IMR-90 (cell line): ENCODE measurements around the gene AGPS. TPM values are rescaled to one million over a fixed set of nuclear protein-coding genes. Genes with fewer than 3 reads are reported as not detected.

Source experiments
- ATAC-seq: fragments of 200-7000 bp; cut with Tn5 transposase; 2 replicates; pipeline ENCODE4 v1.9.1; 2020; ENCODE audit warnings: low read depth, mild to moderate bottlenecking, moderate library complexity
- BruUV-seq: library from RNA; stranded (reverse); fragments of 400-500 nt; replicated peaks from 2 replicates; lab custom pipeline; 2021; lab: Mats Ljungman, UMichigan
- CTCF ChIA-PET: fragments of 300-600 bp; formaldehyde crosslinking; extraction: SDS; loops from one replicate; lab custom pipeline; 2021; ENCODE audit warnings: antibody characterized with exemption; lab: Yijun Ruan, JAX
- POLR2A ChIA-PET: fragments of 300-600 bp; sonication (Branson Sonifier 250); formaldehyde crosslinking; loops from one replicate; lab custom pipeline; 2022; ENCODE audit warnings: antibody characterized with exemption; ENCODE audit not compliant: unreplicated experiment; lab: Charles Lee
- DNase-seq: peaks from one replicate; pipeline ENCODE4 v3.0.0; 2013
- H2AFZ ChIP-seq: replicated peaks from 2 replicates; pipeline ENCODE3; 2013; ENCODE audit warnings: low read length, mild to moderate bottlenecking; ENCODE audit not compliant: poor library complexity
- H2AK5ac ChIP-seq: 2 replicates; pipeline ENCODE4 v1.6.1; 2013; ENCODE audit warnings: low read depth, low read length, inconsistent platforms
- H2AK9ac ChIP-seq: replicated peaks from 2 replicates; pipeline ENCODE3; 2013; ENCODE audit warnings: mild to moderate bottlenecking, low read depth, low read length, moderate library complexity; ENCODE audit not compliant: poor library complexity
- H2BK120ac ChIP-seq: 2 replicates; pipeline ENCODE4 v1.6.1; 2013; ENCODE audit warnings: low read depth, low read length, inconsistent platforms
- H2BK15ac ChIP-seq: 3 replicates; pipeline ENCODE4 v1.6.1; 2013; ENCODE audit warnings: low read depth, low read length, inconsistent platforms
- H2BK20ac ChIP-seq: 2 replicates; pipeline ENCODE4 v1.6.1; 2013; ENCODE audit warnings: low read depth, mild to moderate bottlenecking, inconsistent platforms, low read length, moderate library complexity
- H2BK5ac ChIP-seq: 2 replicates; pipeline ENCODE4 v1.6.1; 2013; ENCODE audit warnings: mild to moderate bottlenecking, low read depth, low read length, inconsistent platforms; ENCODE audit not compliant: poor library complexity, severe bottlenecking
- H3K14ac ChIP-seq: replicated peaks from 2 replicates; pipeline ENCODE4 v1.6.1; 2013; ENCODE audit warnings: low read depth, low read length, inconsistent platforms
- H3K18ac ChIP-seq: 2 replicates; pipeline ENCODE4 v1.6.1; 2013; ENCODE audit warnings: low read depth, low read length, control low read depth
- H3K23ac ChIP-seq: 2 replicates; pipeline ENCODE4 v1.6.1; 2013; ENCODE audit warnings: low read depth, low read length, inconsistent platforms
- H3K27ac ChIP-seq: 2 replicates; pipeline ENCODE4 v1.5.1; 2013; ENCODE audit warnings: mild to moderate bottlenecking, control low read depth, low read length; ENCODE audit not compliant: insufficient read depth
- H3K27me3 ChIP-seq: 2 replicates; pipeline ENCODE4 v1.6.1; 2013; ENCODE audit warnings: low read length; ENCODE audit not compliant: control insufficient read depth, insufficient read depth
- H3K36me3 ChIP-seq: 2 replicates; pipeline ENCODE4 v1.6.1; 2013; ENCODE audit warnings: low read length, mixed read lengths; ENCODE audit not compliant: control insufficient read depth, insufficient read depth
- H3K4ac ChIP-seq: 2 replicates; pipeline ENCODE4 v1.6.1; 2013; ENCODE audit warnings: low read depth, low read length, inconsistent platforms
- H3K4me1 ChIP-seq: 2 replicates; pipeline ENCODE4 v1.6.1; 2013; ENCODE audit warnings: low read length, mixed read lengths; ENCODE audit not compliant: control insufficient read depth, insufficient read depth
- H3K4me2 ChIP-seq: 2 replicates; pipeline ENCODE4 v1.6.1; 2013; ENCODE audit warnings: low read depth, mild to moderate bottlenecking, control low read depth, low read length, moderate library complexity
- H3K4me3 ChIP-seq: 2 replicates; pipeline ENCODE4 v1.5.1; 2013; ENCODE audit warnings: low read depth, mild to moderate bottlenecking, control low read depth, low read length, moderate library complexity; ENCODE audit not compliant: insufficient read depth
- H3K56ac ChIP-seq: 2 replicates; pipeline ENCODE4 v1.6.1; 2013; ENCODE audit warnings: low read length, inconsistent platforms; ENCODE audit not compliant: insufficient read depth; ENCODE audit errors: extremely low read depth
- H3K79me1 ChIP-seq, 2 experiments: 2 replicates each; pipeline ENCODE4 v1.6.1; 2013; ENCODE audit warnings: low read length in 2 of 2, inconsistent platforms in 1 of 2, low read depth in 1 of 2
- H3K9ac ChIP-seq: 2 replicates; pipeline ENCODE4 v1.6.1; 2013; ENCODE audit warnings: low read depth, low read length, control low read depth
- H3K9me1 ChIP-seq: 2 replicates; pipeline ENCODE4 v1.6.1; 2013; ENCODE audit warnings: low read length, inconsistent platforms; ENCODE audit not compliant: insufficient read depth
- H3K9me3 ChIP-seq: 2 replicates; pipeline ENCODE4 v1.6.1; 2013; ENCODE audit warnings: low read length; ENCODE audit not compliant: control insufficient read depth, insufficient read depth
- H4K20me1 ChIP-seq: 2 replicates; pipeline ENCODE4 v1.6.1; 2013; ENCODE audit warnings: low read length, inconsistent platforms; ENCODE audit not compliant: insufficient read depth
- H4K5ac ChIP-seq: 2 replicates; pipeline ENCODE4 v1.6.1; 2013; ENCODE audit warnings: mild to moderate bottlenecking, low read depth, low read length, control low read depth
- H4K8ac ChIP-seq, 2 experiments: 2 replicates each; pipeline ENCODE4 v1.6.1; 2013; ENCODE audit warnings: low read depth in 2 of 2, low read length in 2 of 2, control low read depth in 1 of 2, inconsistent platforms in 1 of 2
- H4K91ac ChIP-seq: 2 replicates; pipeline ENCODE4 v1.6.1; 2013; ENCODE audit warnings: low read depth, low read length, inconsistent platforms; ENCODE audit not compliant: insufficient read depth
- MAFK ChIP-seq: IDR thresholded peaks from 2 replicates; pipeline ENCODE4 v1.6.1; 2012; ENCODE audit warnings: low read depth, low read length, improper control_type of control experiment
- NFE2L2 ChIP-seq: fragments of 150-350 bp; IDR thresholded peaks from 2 replicates; pipeline ENCODE4 v1.6.1; 2016; ENCODE audit warnings: low read depth, mild to moderate bottlenecking, low read length
- SMC3 ChIP-seq: fragments of 150-350 bp; IDR thresholded peaks from 2 replicates; pipeline ENCODE4 v1.6.1; 2016; ENCODE audit warnings: low read depth, mild to moderate bottlenecking, antibody characterized with exemption, low read length, moderate library complexity
- WGBS, 2 experiments: methylation state at CpG; one replicate each; pipeline versions ENCODE4 v1.1.5 to v1.1.7; 2013; ENCODE audit warnings: missing lambda C conversion rate in 2 of 2; ENCODE audit not compliant: insufficient read length in 1 of 2; ENCODE audit errors: extremely low coverage in 2 of 2; 5-methylcytosine and 5-hydroxymethylcytosine counted together
- dilution Hi-C: fragments of 300-500 bp; cut with HindIII; formaldehyde crosslinking; loops from one replicate; pipeline ENCODE4 v1.14.3; 2018; ENCODE audit warnings: low sequenced_read_pairs; ENCODE audit not compliant: unreplicated experiment
- in situ Hi-C: fragments of 300-500 bp; cut with MboI; formaldehyde crosslinking; loops from 3 replicates; pipeline ENCODE4 v1.14.3; 2019; ENCODE audit warnings: low sequenced_read_pairs, inconsistent platforms, mixed read lengths
- intact Hi-C: fragments of 100-400 bp; cut with micrococcal nuclease; formaldehyde crosslinking; loops from 2 replicates; pipeline ENCODE4 v1.10.0; 2022
- polyA plus RNA-seq, 3 experiments: library from polyadenylated mRNA; depleted of rRNA; stranded (reverse); fragments of >200 nt; gene quantifications; 2 replicates each; pipeline ENCODE4 v1.2.3, GENCODE V29; 2012; ENCODE audit warnings: low replicate concordance in 1 of 3
- total RNA-seq: library from RNA; depleted of rRNA; stranded (reverse); fragments of >200 nt; gene quantifications from 2 replicates; pipeline ENCODE4 v1.2.3, GENCODE V29; 2012

Gene AGPS
- total and polyA plus RNA-seq, 2 of the 4 experiments (the other 2 are of a cell fraction) = 6.6 to 18.6 TPM

DNA sequence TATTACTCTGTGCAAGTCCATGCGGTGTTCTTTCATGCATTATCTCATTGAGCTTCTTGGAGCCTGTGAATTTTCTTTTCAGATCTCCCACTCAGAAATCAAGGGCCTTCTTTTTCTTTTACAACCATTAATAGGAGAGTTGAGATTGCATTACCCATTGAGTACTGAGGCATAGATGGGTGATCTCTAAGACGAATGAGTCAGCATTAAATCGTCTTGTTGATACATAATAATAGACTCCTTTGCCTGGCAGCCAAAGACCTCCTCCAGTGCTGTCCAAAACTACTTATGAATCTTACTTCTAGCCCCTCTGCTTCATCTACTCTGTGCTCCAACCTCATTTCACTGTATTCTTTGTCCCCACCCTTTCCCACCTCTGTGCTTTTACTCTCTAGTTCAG is 180.5 kb downstream of the AGPS start:
- H2BK5ac ChIP-seq = no peak overlapping the region
- TF ChIP-seq NFE2L2 = peak; percentile 83
- no peak for TF ChIP-seq SMC3
- TF ChIP-seq MAFK = peak; percentile 69
- H3K79me1 ChIP-seq = no peaks in the 10 kb centered on the region
- H4K91ac ChIP-seq = no peak overlapping the region
- H3K23ac ChIP-seq = no peak overlapping the region
- H3K9me1 ChIP-seq = no peaks in the 10 kb centered on the region
- H2BK20ac ChIP-seq = no peak overlapping the region
- H2AFZ ChIP-seq = no peak overlapping the region
- ChIA-PET CTCF (no interaction called here), POLR2A (no interaction called here)
- no peak overlapping the region for H3K4me3 ChIP-seq
- no CpG with 5 or more reads among the region's 3 CpGs for WGBS, 2 experiments
- no peaks in the 10 kb centered on the region for H3K36me3 ChIP-seq
- no peak overlapping the region for H3K4me2 ChIP-seq
- H3K4ac ChIP-seq = no peak overlapping the region
- BruUV-seq = no TSS peak
- no peak overlapping the region for H2AK9ac ChIP-seq
- no peak overlapping the region for H3K14ac ChIP-seq
- H2BK120ac ChIP-seq = no peak overlapping the region
- no peaks in the 10 kb centered on the region for H3K4me1 ChIP-seq
- H3K9me3 ChIP-seq = no peaks in the 10 kb centered on the region
- no peak overlapping the region for H4K8ac ChIP-seq
- peaks cover 7% of the 10 kb centered on the region for H3K27me3 ChIP-seq
- no peak for ATAC-seq
- dilution Hi-C loops = no loop called here
- H4K5ac ChIP-seq = no peak overlapping the region
- peak; percentile 7 for DNase-seq
- no peak overlapping the region for H3K18ac ChIP-seq
- no peaks in the 10 kb centered on the region for H4K20me1 ChIP-seq
- H3K9ac ChIP-seq = no peak overlapping the region
- no peak overlapping the region for H2AK5ac ChIP-seq
- no peak overlapping the region for H3K27ac ChIP-seq
- in situ Hi-C loops = no loop called here
- intact Hi-C loops = no loop called here
- no peak overlapping the region for H3K56ac ChIP-seq
- H2BK15ac ChIP-seq = no peak overlapping the region
